ENCODE data around the gene KIF17. TPM values are rescaled to one million over a fixed set of nuclear protein-coding genes. Genes with fewer than 3 reads are reported as not detected.

The KIF17 gene
- polyA plus RNA-seq, 1 of the 3 experiments (the other 2 are of a cell fraction): 4.3 TPM

DNA sequence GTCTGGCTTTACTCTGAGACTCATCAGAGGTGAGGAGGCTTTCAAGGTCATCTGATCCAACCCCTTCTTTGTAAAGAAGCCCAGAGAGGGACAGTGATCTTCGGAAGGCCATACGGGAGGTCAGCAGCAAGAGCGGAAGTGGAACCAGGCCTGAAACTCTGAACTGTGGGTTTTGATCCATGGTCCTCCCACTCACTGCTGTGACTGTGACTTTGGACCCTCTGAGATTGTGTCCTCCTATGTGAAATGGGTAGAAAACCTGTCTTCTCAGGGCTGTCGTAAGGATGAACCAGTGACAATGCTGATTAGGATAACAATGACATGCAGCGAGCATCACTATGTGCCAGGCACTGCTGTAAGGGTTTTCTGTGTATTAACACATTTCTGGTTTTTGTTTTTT lies 46.9 kb downstream of the KIF17 start:
- H3K9me3 ChIP-seq: no peaks in the 10 kb centered on the region
- no peak for DNase-seq
- no peaks in the 10 kb centered on the region for H3K79me2 ChIP-seq (ENCODE audit: insufficient read depth)
- 98% methylated on average over 5 of the region's 5 CpGs for WGBS (ENCODE audit: low lambda C conversion rate)
- TF ChIP-seq ELF1 (IDR thresholded peaks at IDR 0.05): no peak
- TF ChIP-seq, protein P1, sequence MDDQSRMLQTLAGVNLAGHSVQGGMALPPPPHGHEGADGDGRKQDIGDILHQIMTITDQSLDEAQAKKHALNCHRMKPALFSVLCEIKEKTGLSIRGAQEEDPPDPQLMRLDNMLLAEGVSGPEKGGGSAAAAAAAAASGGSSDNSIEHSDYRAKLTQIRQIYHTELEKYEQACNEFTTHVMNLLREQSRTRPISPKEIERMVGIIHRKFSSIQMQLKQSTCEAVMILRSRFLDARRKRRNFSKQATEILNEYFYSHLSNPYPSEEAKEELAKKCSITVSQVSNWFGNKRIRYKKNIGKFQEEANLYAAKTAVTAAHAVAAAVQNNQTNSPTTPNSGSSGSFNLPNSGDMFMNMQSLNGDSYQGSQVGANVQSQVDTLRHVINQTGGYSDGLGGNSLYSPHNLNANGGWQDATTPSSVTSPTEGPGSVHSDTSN (IDR thresholded peaks at IDR 0.05): no peak
- no peak for TF ChIP-seq MXI1 (IDR thresholded peaks at IDR 0.05; ENCODE audit: low read depth, low read length)
- TF ChIP-seq EZH2phosphoT487 (IDR thresholded peaks at IDR 0.05; ENCODE audit: borderline replicate concordance, low read depth): no peak
- no peak for TF ChIP-seq RAD21 (IDR thresholded peaks at IDR 0.05; ENCODE audit: low read length)
- TF ChIP-seq POLR2AphosphoS5 (IDR thresholded peaks at IDR 0.05; ENCODE audit: low read depth, low read length): no peak
- no peak for TF ChIP-seq CHD2 (IDR thresholded peaks at IDR 0.05; ENCODE audit: low read length, partially characterized antibody)
- TF ChIP-seq SMC3 (IDR thresholded peaks at IDR 0.05; ENCODE audit: low read depth, low read length): no peak
- no peak for TF ChIP-seq EP300 (IDR thresholded peaks at IDR 0.05; ENCODE audit: borderline replicate concordance in 1 of 2, low read depth in 1 of 2, low read length in 1 of 2)
- no peak for TF ChIP-seq GATA2 (CRISPR knock-in tag; IDR thresholded peaks at IDR 0.05)
- no peak for TF ChIP-seq RXRA (IDR thresholded peaks at IDR 0.05; ENCODE audit: borderline replicate concordance, low read depth)
- TF ChIP-seq TAF1 (IDR thresholded peaks at IDR 0.05; ENCODE audit: borderline replicate concordance, low read depth, low read length): no peak
- TF ChIP-seq MEF2A (IDR thresholded peaks at IDR 0.05; ENCODE audit: borderline replicate concordance, low read depth): no peak
- no peak overlapping the region for H2AFZ ChIP-seq (ENCODE audit: low read depth)
- no peaks in the 10 kb centered on the region for H4K20me1 ChIP-seq (ENCODE audit: insufficient read depth)
- H3K4me3 ChIP-seq (ENCODE audit: low read depth in 2 of 2, low read length in 1 of 2): no peak overlapping the region
- ChIA-PET POLR2A (no interaction called here), CTCF (interaction anchor here (2.0 kb wide), 1 partner anchor 26 kb away, joined by 4 read pairs; no protein-coding TSS in a partner anchor)
- H3K9me2 ChIP-seq: no peaks in the 10 kb centered on the region
- H3F3A ChIP-seq (replicated peaks; ENCODE audit: insufficient read depth): no peaks in the 10 kb centered on the region
- no peak overlapping the region for H3K27ac ChIP-seq (ENCODE audit: low read depth in 2 of 2, low read length in 1 of 2)
- H3K4me1 ChIP-seq (ENCODE audit: control insufficient read depth in 1 of 2, insufficient read depth in 2 of 2, low read depth in 1 of 2, low read length in 1 of 2): no peaks in the 10 kb centered on the region
- no peaks in the 10 kb centered on the region for H3K36me3 ChIP-seq (replicated peaks in 1 of 2; ENCODE audit: control insufficient read depth in 1 of 2, insufficient read depth in 2 of 2, low read length in 1 of 2)
- no peaks in the 10 kb centered on the region for H3K27me3 ChIP-seq (ENCODE audit: insufficient read depth)
- H3K4me2 ChIP-seq: no peak overlapping the region
- H3K9ac ChIP-seq: no peak overlapping the region

DNA sequence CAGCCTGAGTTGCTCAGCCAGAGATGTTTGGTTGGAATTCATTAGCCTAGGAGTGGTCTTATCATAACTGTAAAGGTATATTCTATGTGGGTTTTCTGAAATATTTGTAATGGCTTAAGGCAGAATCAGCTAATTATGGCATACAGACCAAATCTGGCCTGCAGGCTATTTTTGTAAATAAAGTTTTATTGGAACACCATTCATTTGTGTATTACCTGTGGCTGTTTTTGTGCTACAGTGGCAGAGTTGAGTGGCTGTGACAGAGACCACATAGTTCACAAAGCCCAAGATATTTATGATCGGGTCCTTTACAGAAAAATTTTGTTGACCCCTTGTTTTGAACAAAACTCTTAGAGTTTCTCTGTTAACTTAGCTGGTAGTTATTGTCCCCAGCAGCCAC lies 49.2 kb downstream of the KIF17 start:
- Histone ChIP-seq H3F3A (replicated peaks; ENCODE audit: insufficient read depth) (no peaks in the 10 kb centered on the region), H3K4me3 (ENCODE audit: low read depth in 2 of 2, low read length in 1 of 2) (no peak overlapping the region), H2AFZ (ENCODE audit: low read depth) (no peak overlapping the region), H3K4me1 (ENCODE audit: control insufficient read depth in 1 of 2, insufficient read depth in 2 of 2, low read depth in 1 of 2, low read length in 1 of 2) (no peaks in the 10 kb centered on the region), H3K36me3 (replicated peaks in 1 of 2; ENCODE audit: control insufficient read depth in 1 of 2, insufficient read depth in 2 of 2, low read length in 1 of 2) (no peaks in the 10 kb centered on the region), H3K9ac (no peak overlapping the region), H3K27ac (ENCODE audit: low read depth in 2 of 2, low read length in 1 of 2) (no peak overlapping the region), H3K9me3 (no peaks in the 10 kb centered on the region), H3K4me2 (no peak overlapping the region), H4K20me1 (ENCODE audit: insufficient read depth) (no peaks in the 10 kb centered on the region), H3K27me3 (ENCODE audit: insufficient read depth) (no peaks in the 10 kb centered on the region), H3K79me2 (ENCODE audit: insufficient read depth) (no peaks in the 10 kb centered on the region), H3K9me2 (no peaks in the 10 kb centered on the region)
- WGBS (ENCODE audit: low lambda C conversion rate): 100% methylated on average over 1 of the region's 1 CpG
- DNase-seq: no peak
- CTCF ChIA-PET: interaction anchor here (1.1 kb wide), 1 partner anchor 28 kb away, joined by 4 read pairs; no protein-coding TSS in a partner anchor
- POLR2A ChIA-PET: interaction anchor here (0.7 kb wide), 1 partner anchor 183 kb away, joined by 3 read pairs; the partner anchor contains the start of gene CAMK2N1
- TF ChIP-seq ELF1 (IDR thresholded peaks at IDR 0.05) (no peak), RCOR1 (IDR thresholded peaks at IDR 0.05; ENCODE audit: low read length) (no peak), POLR2AphosphoS5 (IDR thresholded peaks at IDR 0.05; ENCODE audit: low read depth, low read length) (no peak), FOSL2 (IDR thresholded peaks at IDR 0.05; ENCODE audit: borderline replicate concordance, low read depth) (no peak), MEF2A (IDR thresholded peaks at IDR 0.05; ENCODE audit: borderline replicate concordance, low read depth) (no peak), TEAD4 (IDR thresholded peaks at IDR 0.05; ENCODE audit: borderline replicate concordance, insufficient read depth) (no peak), GABPA (IDR thresholded peaks at IDR 0.05; ENCODE audit: low read depth) (no peak), RFX5 (IDR thresholded peaks at IDR 0.05; ENCODE audit: low read length) (no peak)
- TF ChIP-seq, protein P2, sequence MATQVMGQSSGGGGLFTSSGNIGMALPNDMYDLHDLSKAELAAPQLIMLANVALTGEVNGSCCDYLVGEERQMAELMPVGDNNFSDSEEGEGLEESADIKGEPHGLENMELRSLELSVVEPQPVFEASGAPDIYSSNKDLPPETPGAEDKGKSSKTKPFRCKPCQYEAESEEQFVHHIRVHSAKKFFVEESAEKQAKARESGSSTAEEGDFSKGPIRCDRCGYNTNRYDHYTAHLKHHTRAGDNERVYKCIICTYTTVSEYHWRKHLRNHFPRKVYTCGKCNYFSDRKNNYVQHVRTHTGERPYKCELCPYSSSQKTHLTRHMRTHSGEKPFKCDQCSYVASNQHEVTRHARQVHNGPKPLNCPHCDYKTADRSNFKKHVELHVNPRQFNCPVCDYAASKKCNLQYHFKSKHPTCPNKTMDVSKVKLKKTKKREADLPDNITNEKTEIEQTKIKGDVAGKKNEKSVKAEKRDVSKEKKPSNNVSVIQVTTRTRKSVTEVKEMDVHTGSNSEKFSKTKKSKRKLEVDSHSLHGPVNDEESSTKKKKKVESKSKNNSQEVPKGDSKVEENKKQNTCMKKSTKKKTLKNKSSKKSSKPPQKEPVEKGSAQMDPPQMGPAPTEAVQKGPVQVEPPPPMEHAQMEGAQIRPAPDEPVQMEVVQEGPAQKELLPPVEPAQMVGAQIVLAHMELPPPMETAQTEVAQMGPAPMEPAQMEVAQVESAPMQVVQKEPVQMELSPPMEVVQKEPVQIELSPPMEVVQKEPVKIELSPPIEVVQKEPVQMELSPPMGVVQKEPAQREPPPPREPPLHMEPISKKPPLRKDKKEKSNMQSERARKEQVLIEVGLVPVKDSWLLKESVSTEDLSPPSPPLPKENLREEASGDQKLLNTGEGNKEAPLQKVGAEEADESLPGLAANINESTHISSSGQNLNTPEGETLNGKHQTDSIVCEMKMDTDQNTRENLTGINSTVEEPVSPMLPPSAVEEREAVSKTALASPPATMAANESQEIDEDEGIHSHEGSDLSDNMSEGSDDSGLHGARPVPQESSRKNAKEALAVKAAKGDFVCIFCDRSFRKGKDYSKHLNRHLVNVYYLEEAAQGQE (IDR thresholded peaks at IDR 0.05; ENCODE audit: low read depth, low read length): no peak
- TF ChIP-seq, protein P1 (IDR thresholded peaks at IDR 0.05): no peak
- TF ChIP-seq, protein P3, sequence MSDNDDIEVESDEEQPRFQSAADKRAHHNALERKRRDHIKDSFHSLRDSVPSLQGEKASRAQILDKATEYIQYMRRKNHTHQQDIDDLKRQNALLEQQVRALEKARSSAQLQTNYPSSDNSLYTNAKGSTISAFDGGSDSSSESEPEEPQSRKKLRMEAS (IDR thresholded peaks at IDR 0.05; ENCODE audit: low read depth): no peak
- TF ChIP-seq, protein P4, sequence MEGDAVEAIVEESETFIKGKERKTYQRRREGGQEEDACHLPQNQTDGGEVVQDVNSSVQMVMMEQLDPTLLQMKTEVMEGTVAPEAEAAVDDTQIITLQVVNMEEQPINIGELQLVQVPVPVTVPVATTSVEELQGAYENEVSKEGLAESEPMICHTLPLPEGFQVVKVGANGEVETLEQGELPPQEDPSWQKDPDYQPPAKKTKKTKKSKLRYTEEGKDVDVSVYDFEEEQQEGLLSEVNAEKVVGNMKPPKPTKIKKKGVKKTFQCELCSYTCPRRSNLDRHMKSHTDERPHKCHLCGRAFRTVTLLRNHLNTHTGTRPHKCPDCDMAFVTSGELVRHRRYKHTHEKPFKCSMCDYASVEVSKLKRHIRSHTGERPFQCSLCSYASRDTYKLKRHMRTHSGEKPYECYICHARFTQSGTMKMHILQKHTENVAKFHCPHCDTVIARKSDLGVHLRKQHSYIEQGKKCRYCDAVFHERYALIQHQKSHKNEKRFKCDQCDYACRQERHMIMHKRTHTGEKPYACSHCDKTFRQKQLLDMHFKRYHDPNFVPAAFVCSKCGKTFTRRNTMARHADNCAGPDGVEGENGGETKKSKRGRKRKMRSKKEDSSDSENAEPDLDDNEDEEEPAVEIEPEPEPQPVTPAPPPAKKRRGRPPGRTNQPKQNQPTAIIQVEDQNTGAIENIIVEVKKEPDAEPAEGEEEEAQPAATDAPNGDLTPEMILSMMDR (IDR thresholded peaks at IDR 0.05): no peak

All from SK-N-SH (cell line).